GM19395 (cell line): Measurements from ENCODE around the gene HOXD3.

Experiments
- ATAC-seq: cut with Tn5 transposase; IDR thresholded peaks from one replicate; pipeline ENCODE4 v1.9.1; 2021; ENCODE audit warnings: mild to moderate bottlenecking, moderate library complexity; ENCODE audit not compliant: unreplicated experiment

Gene HOXD3

GRCh38 chr2:176202491-176202890, 45.4 kb downstream of the HOXD3 start:
- no peak for ATAC-seq

- no peak for ATAC-seq
Measured at GRCh38 chr2:176205126-176205525, 48.0 kb downstream of the HOXD3 start.

- no peak for ATAC-seq
Measured at GRCh38 chr2:176206136-176206535, 49.0 kb downstream of the HOXD3 start.

- no peak for ATAC-seq
Measured at GRCh38 chr2:176206682-176207081, 49.6 kb downstream of the HOXD3 start.

- ATAC-seq: no peak
Measured at GRCh38 chr2:176211110-176211509, 54.0 kb downstream of the HOXD3 start.

- ATAC-seq: no peak
Measured at GRCh38 chr2:176212276-176212675, 55.2 kb downstream of the HOXD3 start.

- ATAC-seq: no peak
Measured at GRCh38 chr2:176213406-176213805, 56.3 kb downstream of the HOXD3 start.
